ENCODE measurements around the gene EPM2AIP1. TPM values are rescaled to one million over a fixed set of nuclear protein-coding genes. Genes with fewer than 3 reads are reported as not detected.

The EPM2AIP1 gene
- total RNA-seq, 1 donor from 2014 or later: 17.9 TPM

Other genes with a start within 250 kb of the EPM2AIP1 start
- 0.43 TPM for gene DCLK3, start 228.6 kb downstream of the EPM2AIP1 start, total RNA-seq
- gene TRANK1, start 48.1 kb downstream of the EPM2AIP1 start, total RNA-seq: 3.4 TPM
- 42.7 TPM for gene MLH1, start 387 bp upstream of the EPM2AIP1 start, total RNA-seq
- 150 TPM for gene LRRFIP2, start 181.5 kb upstream of the EPM2AIP1 start, total RNA-seq

All from Right ventricle myocardium superior (tissue), 1 donor.